CD4-positive, alpha-beta T cell treated with Interleukin-17A for 1 hour (primary cell): ENCODE data around the gene INSL3.

Experiments
- DNase-seq: peaks from one replicate; pipeline ENCODE4 v3.0.0-alpha.2; 2020

INSL3 gene

GRCh38 chr19:17843908-17844490, 22.7 kb upstream of the INSL3 start:
- no peak for DNase-seq

GRCh38 chr19:17843292-17843827, 22.0 kb upstream of the INSL3 start:
- DNase-seq: no peak

- DNase-seq: no peak
Observed at GRCh38 chr19:17842663-17843291, 21.5 kb upstream of the INSL3 start.

- DNase-seq: peak; percentile 55
Observed at GRCh38 chr19:17841810-17842662, 20.7 kb upstream of the INSL3 start.

GRCh38 chr19:17841371-17841809, 20.1 kb upstream of the INSL3 start:
- no peak for DNase-seq

- DNase-seq: no peak
Observed at GRCh38 chr19:17840019-17840418, 18.7 kb upstream of the INSL3 start.

- no peak for DNase-seq
Observed at GRCh38 chr19:17837972-17838371, 16.7 kb upstream of the INSL3 start.

- DNase-seq: no peak
Observed at GRCh38 chr19:17836530-17836929, 15.2 kb upstream of the INSL3 start.

- DNase-seq: no peak
Observed at GRCh38 chr19:17835182-17836006, 14.1 kb upstream of the INSL3 start.

- peak; percentile 19 for DNase-seq
Observed at GRCh38 chr19:17834350-17835181, 13.2 kb upstream of the INSL3 start.

- DNase-seq: no peak
Observed at GRCh38 chr19:17832443-17833208, 11.3 kb upstream of the INSL3 start.

GRCh38 chr19:17831419-17831888, 10.1 kb upstream of the INSL3 start:
- no peak for DNase-seq

- DNase-seq: peak; percentile 60
Observed at GRCh38 chr19:17830567-17831418, 9.5 kb upstream of the INSL3 start.

GRCh38 chr19:17829855-17830566, 8.7 kb upstream of the INSL3 start:
- DNase-seq: no peak

- DNase-seq: no peak
Observed at GRCh38 chr19:17826508-17827056, 5.3 kb upstream of the INSL3 start.

- DNase-seq: no peak
Observed at GRCh38 chr19:17824339-17824738, 3.0 kb upstream of the INSL3 start.

GRCh38 chr19:17817668-17818363, 3.5 kb downstream of the INSL3 start:
- no peak for DNase-seq

GRCh38 chr19:17812099-17812498, 9.2 kb downstream of the INSL3 start:
- DNase-seq: no peak
